B cell (primary cell): ENCODE measurements around the gene RNF167. TPM values are rescaled to one million over a fixed set of nuclear protein-coding genes. Genes with fewer than 3 reads are reported as not detected.
A peak's percentile ranks its signal among the peaks of the same experiment; 100 is the strongest.
"Not testable (repeated sequence)": the region's sequence is repeated elsewhere in the genome, so short reads cannot be mapped to it uniquely, and the experiment has no call there.

ENCODE experiments used
- ATAC-seq: fragments of 200-7000 bp; cut with Tn5 transposase; one replicate; pipeline ENCODE4 v1.10.0; 2021; ENCODE audit warnings: low read depth, mild to moderate bottlenecking, moderate number of reproducible peaks, moderate library complexity
- CTCF ChIA-PET: fragments of 350-600 bp; sonication (Branson Sonifier 250); formaldehyde crosslinking; loops from one replicate; lab custom pipeline; 2021; ENCODE audit warnings: antibody characterized with exemption, inconsistent platforms; lab: Charles Lee
- POLR2A ChIA-PET: fragments of 350-600 bp; sonication (Branson Sonifier 250); formaldehyde crosslinking; loops from one replicate; lab custom pipeline; 2021; ENCODE audit warnings: antibody characterized with exemption; lab: Charles Lee
- DNase-seq: peaks from one replicate; pipeline ENCODE4 v3.0.0; 2013
- H2AFZ ChIP-seq: 2 replicates; pipeline ENCODE4 v1.6.1; 2012; ENCODE audit warnings: mild to moderate bottlenecking, low read depth, low read length; ENCODE audit not compliant: insufficient read depth, poor library complexity, severe bottlenecking
- H3K27ac ChIP-seq, 2 donors: 1 replicate in 1 of 2; 2 replicates in 1 of 2; pipeline ENCODE4 v1.5.1; 2012 to 2013; ENCODE audit warnings: low read length in 2 of 2, mild to moderate bottlenecking in 2 of 2, moderate library complexity in 1 of 2
- H3K27me3 ChIP-seq, 4 experiments: fragments of 200-600 bp in 1 of 4; sonication (generic) in 1 of 4; replicated peaks in 1 of 4; 1 replicate in 2 of 4; 2 replicates in 2 of 4; pipeline versions ENCODE4 v1.6.1 to v1.7.0; 2013 to 2016; ENCODE audit warnings: low read length in 3 of 4, mild to moderate bottlenecking in 2 of 4, mixed read lengths in 1 of 4, moderate library complexity in 1 of 4; ENCODE audit not compliant: insufficient read depth in 4 of 4, control insufficient read depth in 3 of 4; ENCODE audit errors: control extremely low read depth in 1 of 4
- H3K36me3 ChIP-seq, 2 experiments: replicated peaks in 1 of 2; 1 replicate in 1 of 2; 2 replicates in 1 of 2; pipeline versions ENCODE4 v1.6.1 to v1.7.1; 2013; ENCODE audit warnings: low read length in 1 of 2; ENCODE audit not compliant: insufficient read depth in 2 of 2, control insufficient read depth in 1 of 2; ENCODE audit errors: control extremely low read depth in 1 of 2, extremely low read depth in 1 of 2
- H3K4me1 ChIP-seq, 2 donors: fragments of 200-600 bp in 1 of 2; sonication (generic) in 1 of 2; 1 replicate in 1 of 2; 2 replicates in 1 of 2; pipeline versions ENCODE4 v1.5.1 to v1.6.1; 2013 to 2017; ENCODE audit warnings: low read length in 2 of 2; ENCODE audit not compliant: control insufficient read depth in 2 of 2, insufficient read depth in 2 of 2
- H3K4me2 ChIP-seq: replicated peaks from 2 replicates; pipeline ENCODE3; 2012; ENCODE audit warnings: mild to moderate bottlenecking, low read depth, low read length; ENCODE audit not compliant: poor library complexity, severe bottlenecking
- H3K4me3 ChIP-seq, 5 experiments: fragments of 200-600 bp in 1 of 5; sonication (generic) in 1 of 5; 1 replicate in 3 of 5; 2 replicates in 2 of 5; pipeline versions ENCODE4 v1.5.1 to v1.7.0; 2011 to 2016; ENCODE audit warnings: low read length in 4 of 5, mild to moderate bottlenecking in 4 of 5, low read depth in 2 of 5, control low read depth in 1 of 5, moderate library complexity in 1 of 5; ENCODE audit not compliant: insufficient read depth in 1 of 5; ENCODE audit errors: control extremely low read depth in 1 of 5, extremely low read depth in 1 of 5
- H3K79me2 ChIP-seq: fragments of 200-600 bp; sonication (generic); one replicate; pipeline ENCODE4 v1.6.0; 2016; ENCODE audit warnings: low read length; ENCODE audit not compliant: control insufficient read depth, insufficient read depth
- H3K9ac ChIP-seq: fragments of 200-600 bp; sonication (generic); 2 replicates; pipeline ENCODE4 v1.6.1; 2017; ENCODE audit warnings: mild to moderate bottlenecking, low read length, moderate library complexity
- H3K9me3 ChIP-seq, 3 donors: one replicate each; pipeline versions ENCODE4 v1.6.1 to v1.7.1; 2013; ENCODE audit warnings: low read length in 2 of 3; ENCODE audit not compliant: control insufficient read depth in 2 of 3, insufficient read depth in 1 of 3; ENCODE audit errors: control extremely low read depth in 1 of 3
- H4K20me1 ChIP-seq: 2 replicates; pipeline ENCODE4 v1.6.0; 2012; ENCODE audit warnings: mild to moderate bottlenecking, low read length; ENCODE audit not compliant: insufficient read depth, control insufficient read depth, poor library complexity, severe bottlenecking
- H3K27ac Mint-ChIP-seq: one replicate; pipeline ENCODE4 v1.8.0; 2021; ENCODE audit warnings: mixed read lengths
- H3K27me3 Mint-ChIP-seq: one replicate; pipeline ENCODE4 v1.8.0; 2021; ENCODE audit warnings: mixed read lengths
- H3K4me1 Mint-ChIP-seq: one replicate; pipeline ENCODE4 v1.8.0; 2021; ENCODE audit warnings: mixed read lengths
- H3K4me3 Mint-ChIP-seq: one replicate; pipeline ENCODE4 v1.8.0; 2021; ENCODE audit warnings: mixed read lengths
- H3K9me3 Mint-ChIP-seq: one replicate; pipeline ENCODE4 v1.8.0; 2022; ENCODE audit warnings: mixed read lengths; ENCODE audit not compliant: insufficient read depth
- CTCF ChIP-seq: fragments of 200-600 bp; IDR thresholded peaks from one replicate; pipeline ENCODE4 v1.8.0; 2022; ENCODE audit warnings: antibody characterized with exemption, mild to moderate bottlenecking
- EZH2 ChIP-seq: IDR thresholded peaks from 2 replicates; pipeline ENCODE4 v1.6.1; 2012; ENCODE audit warnings: borderline replicate concordance, low read depth, mild to moderate bottlenecking, moderate library complexity, low read length; ENCODE audit not compliant: insufficient read depth, poor library complexity, severe bottlenecking
- WGBS: methylation state at CpG from one replicate; pipeline ENCODE4 v1.1.5; 2013; ENCODE audit warnings: missing lambda C conversion rate; ENCODE audit not compliant: insufficient coverage; 5-methylcytosine and 5-hydroxymethylcytosine counted together
- intact Hi-C: fragments of 100-400 bp; cut with micrococcal nuclease; formaldehyde crosslinking; loops from one replicate; pipeline ENCODE4 v1.10.0; 2022
- polyA plus RNA-seq: library from polyadenylated mRNA; depleted of rRNA; stranded (reverse); fragments of >200 nt; gene quantifications from 2 replicates; pipeline ENCODE4 v1.2.3, GENCODE V29; 2012
- total RNA-seq, 2 donors: library from RNA; stranded (reverse); fragments of 120-200 nt in 1 of 2; gene quantifications; 1 replicate in 1 of 2; 2 replicates in 1 of 2; pipeline versions ENCODE4 v1.2.3 to v1.2.4, GENCODE V29; 2013 to 2022

Gene RNF167
- total and polyA plus RNA-seq, 2 donors (not counting 1 experiment from before 2014, with no cell fraction given): 143 to 186 TPM

DNA sequence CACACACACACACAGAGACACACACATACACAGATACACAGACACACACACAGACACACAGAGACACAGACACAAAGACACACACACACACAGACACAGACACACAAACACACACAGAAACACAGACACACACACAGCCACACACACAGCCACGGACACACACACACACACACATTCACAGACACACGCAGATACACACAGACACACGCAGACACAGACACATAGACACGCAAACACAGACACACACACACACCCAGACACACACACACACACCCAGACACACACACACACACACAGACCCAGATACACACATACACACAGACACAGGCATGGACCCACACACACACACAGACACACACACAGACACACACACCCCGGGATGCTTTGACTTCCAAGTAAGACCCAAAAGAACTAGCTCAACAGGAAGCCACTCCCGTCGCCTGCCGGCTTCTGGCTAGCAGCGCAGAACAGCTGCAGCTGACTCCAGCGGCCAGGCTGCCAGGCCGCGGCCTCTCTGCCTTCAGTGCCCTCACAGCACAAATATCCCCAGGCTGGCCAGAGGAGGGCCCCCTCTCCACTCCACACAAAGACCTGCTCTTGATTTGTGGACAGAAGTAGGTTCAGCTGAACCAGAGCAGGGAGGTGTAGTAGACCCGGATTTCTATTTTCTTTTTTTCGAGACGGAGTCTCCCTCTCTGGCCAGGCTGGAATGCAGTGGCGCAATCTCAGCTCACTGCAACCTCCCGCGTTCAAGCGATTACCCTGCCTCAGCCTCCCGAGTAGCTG, 31.2 kb upstream of the RNF167 start:
- Histone ChIP-seq H3K4me3 (no peak overlapping the region), H3K36me3 (no peaks in the 10 kb centered on the region), H3K9ac (no peak overlapping the region), H3K27me3 (peaks cover 0 to 11% (median 1%) of the 10 kb centered on the region in 4 experiments), H3K4me2 (peak overlapping the region; percentile 42), H2AFZ (peak overlapping the region; percentile 78), H3K9me3 (no peaks in the 10 kb centered on the region), H3K4me1 (peaks cover 3 to 9% of the 10 kb centered on the region in 2 donors), H3K27ac (no peak overlapping the region), H4K20me1 (no peaks in the 10 kb centered on the region), H3K79me2 (no peaks in the 10 kb centered on the region)
- Mint-ChIP-seq H3K4me3 (no peak overlapping the region), H3K27ac (no peak overlapping the region), H3K9me3 (no peaks in the 10 kb centered on the region), H3K27me3 (peaks cover 9% of the 10 kb centered on the region), H3K4me1 (no peaks in the 10 kb centered on the region)
- peak; percentile 99 for ATAC-seq
- intact Hi-C loops: loop anchor here (1.0 to 2.0 kb wide), 6 partner anchors 30 to 153 kb away; partner anchors contain the start of genes CAMTA2 and SPAG7
- WGBS: 22% methylated on average over 16 of the region's 20 CpGs
- POLR2A ChIA-PET: interaction anchor here (0.6 to 2.1 kb wide), 12 partner anchors 31 to 155 kb away, joined by 3 to 11 read pairs (median 3); partner anchors contain the start of genes CAMTA2, RNF167 and SLC25A11
- TF ChIP-seq CTCF: peak; percentile 74
- TF ChIP-seq EZH2: no peak
- peak; percentile 84 for DNase-seq
- CTCF ChIA-PET: interaction anchor here (0.8 to 2.9 kb wide), 30 partner anchors 10 to 344 kb away, joined by 3 to 39 read pairs (median 5); partner anchors contain the start of genes C17orf107, CAMTA2, ENO3 and RNF167

GRCh38 chr17:4913994-4914393, 26.1 kb upstream of the RNF167 start:
- no peaks in the 10 kb centered on the region for H3K9me3 Mint-ChIP-seq
- H3K27ac Mint-ChIP-seq: no peak overlapping the region
- no peaks in the 10 kb centered on the region for H3K4me1 Mint-ChIP-seq
- no CpG with 5 or more reads among the region's 1 CpG for WGBS
- Histone ChIP-seq H3K79me2 (no peaks in the 10 kb centered on the region), H3K4me3 (no peak overlapping the region), H3K4me1 (peaks cover under 1 to 5% of the 10 kb centered on the region in 2 donors), H3K27me3 (peaks cover 0 to 5% (median 0%) of the 10 kb centered on the region in 4 experiments), H3K36me3 (no peaks in the 10 kb centered on the region), H3K9me3 (no peaks in the 10 kb centered on the region), H4K20me1 (no peaks in the 10 kb centered on the region), H3K9ac (no peak overlapping the region), H3K27ac (no peak overlapping the region), H3K4me2 (no peak overlapping the region), H2AFZ (no peak overlapping the region)
- peaks cover 5% of the 10 kb centered on the region for H3K27me3 Mint-ChIP-seq
- CTCF ChIA-PET: interaction anchor here (0.8 to 1.1 kb wide), 2 partner anchors 11 to 66 kb away, joined by 3 to 5 read pairs; partner anchors contain the start of gene CHRNE
- H3K4me3 Mint-ChIP-seq: no peak overlapping the region
- intact Hi-C loops: no loop called here
- DNase-seq: no peak
- POLR2A ChIA-PET: interaction anchor here (0.6 kb wide), 1 partner anchor 112 kb away, joined by 3 read pairs; no protein-coding TSS in a partner anchor
- no peak for TF ChIP-seq CTCF
- no peak for TF ChIP-seq EZH2
- no peak for ATAC-seq

DNA sequence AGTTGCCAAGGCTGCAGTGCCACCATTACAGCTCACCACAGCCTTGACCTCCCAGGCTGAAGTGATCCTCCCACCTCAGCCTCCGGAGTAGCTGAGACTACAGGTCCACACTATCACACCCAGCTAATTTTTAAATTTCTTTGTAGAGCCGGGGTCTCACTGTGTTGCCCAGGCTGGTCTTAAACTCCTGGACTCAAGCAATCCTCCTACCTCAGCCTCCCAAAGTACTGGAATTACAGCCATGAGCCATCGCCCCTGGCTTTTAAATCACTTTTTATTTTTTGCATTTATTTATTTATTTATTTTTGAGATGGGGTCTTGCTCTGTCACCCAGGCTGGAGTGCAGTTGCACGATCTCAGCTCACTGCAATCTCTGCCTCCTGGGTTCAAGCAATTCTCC, 25.5 kb upstream of the RNF167 start:
- H3K4me3 Mint-ChIP-seq, H3K4me1 ChIP-seq, POLR2A ChIA-PET, H3K9me3 Mint-ChIP-seq, ATAC-seq, H3K36me3 ChIP-seq, H3K27ac ChIP-seq, H3K9ac ChIP-seq, H3K79me2 ChIP-seq, H3K4me3 ChIP-seq, DNase-seq, H2AFZ ChIP-seq, H4K20me1 ChIP-seq, H3K4me1 Mint-ChIP-seq, H3K4me2 ChIP-seq, H3K9me3 ChIP-seq, H3K27ac Mint-ChIP-seq, H3K27me3 Mint-ChIP-seq, intact Hi-C loops, H3K27me3 ChIP-seq: not testable (repeated sequence)
- CTCF ChIA-PET: interaction anchor here (1.1 kb wide), 1 partner anchor 11 kb away, joined by 3 read pairs; the partner anchor contains the start of gene CHRNE
- 100% methylated on average over 2 of the region's 4 CpGs for WGBS
